ENCODE measurements around the gene ALAS1. TPM values are rescaled to one million over a fixed set of nuclear protein-coding genes. Genes with fewer than 3 reads are reported as not detected.

ALAS1 gene
- total and polyA plus RNA-seq, 2 of the 13 experiments (the other 11 are each of a cell fraction or from before 2014, with no cell fraction given) = 36.0 to 43.2 TPM

DNA sequence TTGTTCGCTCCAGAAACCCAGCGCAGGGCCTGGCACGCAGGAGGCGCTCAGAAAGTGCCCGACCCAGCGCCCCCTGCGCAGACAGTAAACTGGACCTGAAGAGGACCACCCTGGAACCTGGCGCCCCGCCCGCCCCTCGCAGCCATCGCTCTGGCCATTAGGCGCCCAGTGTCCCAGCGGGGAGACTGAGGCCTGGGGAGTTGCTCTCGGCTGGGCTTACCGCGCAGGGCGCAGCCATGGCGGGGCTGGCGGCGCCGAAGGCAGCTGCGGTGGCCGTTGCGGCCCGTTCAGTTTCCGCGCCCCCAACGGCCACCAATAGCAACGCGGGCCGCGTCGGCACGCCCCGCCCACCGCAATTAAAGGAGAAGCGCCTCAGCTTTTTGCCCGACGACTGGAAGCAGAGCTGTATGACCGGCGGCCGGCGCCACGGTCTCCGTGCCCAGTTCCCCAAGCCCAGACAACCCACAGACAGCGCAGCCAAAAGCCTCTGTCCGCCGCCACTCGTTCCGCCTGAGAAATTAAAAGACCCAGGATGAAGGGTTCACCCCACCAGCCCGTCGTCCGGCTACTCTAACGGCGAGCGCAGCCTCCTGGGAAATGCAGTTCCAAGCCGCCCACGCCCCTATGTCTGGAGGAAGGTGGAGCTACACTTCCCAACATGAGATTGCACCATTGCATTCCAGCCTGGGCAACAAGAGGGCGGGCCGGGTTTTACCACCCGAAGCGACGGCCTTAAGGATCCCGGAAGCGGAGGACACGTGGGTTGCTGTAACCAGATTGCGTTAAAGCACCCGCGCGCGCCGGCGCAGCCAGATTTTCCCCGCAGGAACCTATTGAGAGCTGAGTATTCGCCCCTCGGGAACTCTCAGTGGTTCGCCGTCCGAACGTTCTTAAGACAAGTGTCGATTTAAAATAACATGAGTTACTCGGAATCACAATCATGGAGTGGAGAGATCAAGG, 43.5 kb upstream of the ALAS1 start, which contains the start of gene POC1A (continued):
- TF ChIP-seq, protein P1, sequence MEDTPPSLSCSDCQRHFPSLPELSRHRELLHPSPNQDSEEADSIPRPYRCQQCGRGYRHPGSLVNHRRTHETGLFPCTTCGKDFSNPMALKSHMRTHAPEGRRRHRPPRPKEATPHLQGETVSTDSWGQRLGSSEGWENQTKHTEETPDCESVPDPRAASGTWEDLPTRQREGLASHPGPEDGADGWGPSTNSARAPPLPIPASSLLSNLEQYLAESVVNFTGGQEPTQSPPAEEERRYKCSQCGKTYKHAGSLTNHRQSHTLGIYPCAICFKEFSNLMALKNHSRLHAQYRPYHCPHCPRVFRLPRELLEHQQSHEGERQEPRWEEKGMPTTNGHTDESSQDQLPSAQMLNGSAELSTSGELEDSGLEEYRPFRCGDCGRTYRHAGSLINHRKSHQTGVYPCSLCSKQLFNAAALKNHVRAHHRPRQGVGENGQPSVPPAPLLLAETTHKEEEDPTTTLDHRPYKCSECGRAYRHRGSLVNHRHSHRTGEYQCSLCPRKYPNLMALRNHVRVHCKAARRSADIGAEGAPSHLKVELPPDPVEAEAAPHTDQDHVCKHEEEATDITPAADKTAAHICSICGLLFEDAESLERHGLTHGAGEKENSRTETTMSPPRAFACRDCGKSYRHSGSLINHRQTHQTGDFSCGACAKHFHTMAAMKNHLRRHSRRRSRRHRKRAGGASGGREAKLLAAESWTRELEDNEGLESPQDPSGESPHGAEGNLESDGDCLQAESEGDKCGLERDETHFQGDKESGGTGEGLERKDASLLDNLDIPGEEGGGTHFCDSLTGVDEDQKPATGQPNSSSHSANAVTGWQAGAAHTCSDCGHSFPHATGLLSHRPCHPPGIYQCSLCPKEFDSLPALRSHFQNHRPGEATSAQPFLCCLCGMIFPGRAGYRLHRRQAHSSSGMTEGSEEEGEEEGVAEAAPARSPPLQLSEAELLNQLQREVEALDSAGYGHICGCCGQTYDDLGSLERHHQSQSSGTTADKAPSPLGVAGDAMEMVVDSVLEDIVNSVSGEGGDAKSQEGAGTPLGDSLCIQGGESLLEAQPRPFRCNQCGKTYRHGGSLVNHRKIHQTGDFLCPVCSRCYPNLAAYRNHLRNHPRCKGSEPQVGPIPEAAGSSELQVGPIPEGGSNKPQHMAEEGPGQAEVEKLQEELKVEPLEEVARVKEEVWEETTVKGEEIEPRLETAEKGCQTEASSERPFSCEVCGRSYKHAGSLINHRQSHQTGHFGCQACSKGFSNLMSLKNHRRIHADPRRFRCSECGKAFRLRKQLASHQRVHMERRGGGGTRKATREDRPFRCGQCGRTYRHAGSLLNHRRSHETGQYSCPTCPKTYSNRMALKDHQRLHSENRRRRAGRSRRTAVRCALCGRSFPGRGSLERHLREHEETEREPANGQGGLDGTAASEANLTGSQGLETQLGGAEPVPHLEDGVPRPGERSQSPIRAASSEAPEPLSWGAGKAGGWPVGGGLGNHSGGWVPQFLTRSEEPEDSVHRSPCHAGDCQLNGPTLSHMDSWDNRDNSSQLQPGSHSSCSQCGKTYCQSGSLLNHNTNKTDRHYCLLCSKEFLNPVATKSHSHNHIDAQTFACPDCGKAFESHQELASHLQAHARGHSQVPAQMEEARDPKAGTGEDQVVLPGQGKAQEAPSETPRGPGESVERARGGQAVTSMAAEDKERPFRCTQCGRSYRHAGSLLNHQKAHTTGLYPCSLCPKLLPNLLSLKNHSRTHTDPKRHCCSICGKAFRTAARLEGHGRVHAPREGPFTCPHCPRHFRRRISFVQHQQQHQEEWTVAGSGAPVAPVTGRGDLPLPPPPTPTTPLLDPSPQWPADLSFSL (CRISPR knock-in tag; IDR thresholded peaks at IDR 0.05) = no peak
- peak; percentile 10; the same call in 1 of the 2 replicates for TF ChIP-seq RAD21 (CRISPR knock-in tag; IDR thresholded peaks at IDR 0.05)
- TF ChIP-seq TBX2 (CRISPR knock-in tag; IDR thresholded peaks at IDR 0.05; ENCODE audit: borderline replicate concordance) = peak; percentile 85; the same call in 1 of the 2 replicates
- TF ChIP-seq JUND (CRISPR knock-in tag; IDR thresholded peaks at IDR 0.05) = 0 out of 2 replicates have a peak, but pooled peaks have one; percentile 56
- no peak for TF ChIP-seq HNRNPH1 (optimal IDR thresholded peaks at IDR 0.05; ENCODE audit: low read depth, low read length)
- TF ChIP-seq ZNF670 (CRISPR knock-in tag; IDR thresholded peaks at IDR 0.05; ENCODE audit: borderline replicate concordance) = peak; percentile 97
- TF ChIP-seq ZFP36L1 (CRISPR knock-in tag; IDR thresholded peaks at IDR 0.05) = peak; percentile 62; the same call in 1 of the 2 replicates
- peak; percentile 50; the same call in 1 of the 2 replicates for TF ChIP-seq HNRNPL (IDR thresholded peaks at IDR 0.05; ENCODE audit: low read depth, low read length)
- TF ChIP-seq HHEX (CRISPR knock-in tag; IDR thresholded peaks at IDR 0.05) = no peak
- TF ChIP-seq MYNN (CRISPR knock-in tag; IDR thresholded peaks at IDR 0.05; ENCODE audit: low read depth) = no peak
- TF ChIP-seq TOPORS (CRISPR knock-in tag; IDR thresholded peaks at IDR 0.05) = no peak
- TF ChIP-seq ZNF512 (CRISPR knock-in tag; IDR thresholded peaks at IDR 0.05) = no peak
- TF ChIP-seq ZNF234 (CRISPR knock-in tag; conservative IDR thresholded peaks at IDR 0.05) = peak; percentile 24; the same call in 1 of the 2 replicates
- peak; percentile 56; the same call in 1 of the 2 replicates for TF ChIP-seq ZBTB26 (CRISPR knock-in tag; IDR thresholded peaks at IDR 0.05; ENCODE audit: borderline replicate concordance)
- TF ChIP-seq ATAD3A (CRISPR knock-in tag; IDR thresholded peaks at IDR 0.05) = no peak
- TF ChIP-seq MAFF (IDR thresholded peaks at IDR 0.05; ENCODE audit: low read depth, low read length) = no peak
- TF ChIP-seq WIZ (CRISPR knock-in tag; IDR thresholded peaks at IDR 0.05) = no peak
- TF ChIP-seq KLF6 (CRISPR knock-in tag; IDR thresholded peaks at IDR 0.05) = peak; percentile 72
- no peak for TF ChIP-seq ZNF784 (CRISPR knock-in tag; IDR thresholded peaks at IDR 0.05; ENCODE audit: borderline replicate concordance)

All from HepG2 (cell line).